Memory B cell (primary cell): Measurements from ENCODE around the gene SDR42E2.
"Not testable (repeated sequence)": the region's sequence is repeated elsewhere in the genome, so short reads cannot be mapped to it uniquely, and the experiment has no call there.

ENCODE experiments used
- ATAC-seq: fragments of 150-1000 bp; cut with Tn5 transposase; 2 replicates; pipeline ENCODE4 v1.10.0; 2021; ENCODE audit warnings: low read depth, mild to moderate bottlenecking, moderate library complexity
- DNase-seq, 2 donors: peaks; one replicate each; pipeline ENCODE4 v3.0.0; 2022; ENCODE audit warnings: low spot score in 2 of 2
- H3K27ac Mint-ChIP-seq: one replicate; pipeline ENCODE4 v1.8.0; 2022; ENCODE audit warnings: mild to moderate bottlenecking, moderate library complexity, mixed read lengths
- H3K27me3 Mint-ChIP-seq: one replicate; pipeline ENCODE4 v1.8.0; 2022; ENCODE audit warnings: mixed read lengths
- H3K36me3 Mint-ChIP-seq: one replicate; pipeline ENCODE4 v1.8.0; 2022; ENCODE audit warnings: mild to moderate bottlenecking, mixed read lengths
- H3K4me1 Mint-ChIP-seq: one replicate; pipeline ENCODE4 v1.8.0; 2022; ENCODE audit warnings: mixed read lengths
- H3K4me3 Mint-ChIP-seq: one replicate; pipeline ENCODE4 v1.8.0; 2022; ENCODE audit warnings: mild to moderate bottlenecking, moderate library complexity, mixed read lengths
- H3K9me3 Mint-ChIP-seq: one replicate; pipeline ENCODE4 v1.8.0; 2022; ENCODE audit warnings: mixed read lengths

Gene SDR42E2

DNA sequence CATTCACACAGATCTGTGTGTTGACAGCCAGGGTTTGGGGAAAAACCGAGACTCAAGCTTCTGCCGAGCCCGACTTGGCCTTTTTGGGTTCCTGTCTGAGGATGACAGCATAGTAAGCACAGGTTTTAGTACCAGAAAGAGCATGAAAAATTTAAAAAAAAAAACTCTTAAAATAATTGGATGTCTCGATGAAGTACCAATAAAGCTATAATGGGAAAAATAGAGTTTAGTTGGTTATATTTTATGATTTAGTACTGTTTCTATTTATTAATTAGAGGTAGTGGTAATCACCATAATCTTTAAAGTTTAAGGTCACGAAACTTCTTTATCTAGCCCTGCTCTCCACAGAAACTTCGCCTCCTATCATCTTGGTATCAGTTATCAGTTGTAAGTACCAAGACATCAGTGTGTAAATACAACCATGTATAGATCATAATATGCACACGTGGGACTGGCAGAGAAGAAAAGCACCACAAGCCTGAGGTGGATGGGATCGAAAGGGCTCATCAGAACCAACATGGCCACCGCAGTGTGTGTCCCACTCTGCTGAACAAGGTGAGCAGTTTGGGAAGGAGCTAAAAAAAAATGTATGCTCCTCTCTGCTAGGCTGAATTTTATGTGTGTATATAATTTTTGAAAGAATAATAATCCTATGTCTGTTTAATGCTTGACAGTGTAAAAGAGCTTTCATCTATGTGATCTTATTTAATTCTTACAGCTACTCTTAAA is 29.4 kb downstream of the SDR42E2 start:
- Mint-ChIP-seq H3K36me3 (peaks cover 7% of the 10 kb centered on the region), H3K27me3 (no peaks in the 10 kb centered on the region), H3K27ac (peak overlapping the region; percentile 96), H3K4me3 (peak overlapping the region; percentile 94), H3K9me3 (peaks cover 8% of the 10 kb centered on the region), H3K4me1 (peaks cover 40% of the 10 kb centered on the region)
- DNase-seq (peak; percentile 42 to 51), ATAC-seq (no peak)

DNA sequence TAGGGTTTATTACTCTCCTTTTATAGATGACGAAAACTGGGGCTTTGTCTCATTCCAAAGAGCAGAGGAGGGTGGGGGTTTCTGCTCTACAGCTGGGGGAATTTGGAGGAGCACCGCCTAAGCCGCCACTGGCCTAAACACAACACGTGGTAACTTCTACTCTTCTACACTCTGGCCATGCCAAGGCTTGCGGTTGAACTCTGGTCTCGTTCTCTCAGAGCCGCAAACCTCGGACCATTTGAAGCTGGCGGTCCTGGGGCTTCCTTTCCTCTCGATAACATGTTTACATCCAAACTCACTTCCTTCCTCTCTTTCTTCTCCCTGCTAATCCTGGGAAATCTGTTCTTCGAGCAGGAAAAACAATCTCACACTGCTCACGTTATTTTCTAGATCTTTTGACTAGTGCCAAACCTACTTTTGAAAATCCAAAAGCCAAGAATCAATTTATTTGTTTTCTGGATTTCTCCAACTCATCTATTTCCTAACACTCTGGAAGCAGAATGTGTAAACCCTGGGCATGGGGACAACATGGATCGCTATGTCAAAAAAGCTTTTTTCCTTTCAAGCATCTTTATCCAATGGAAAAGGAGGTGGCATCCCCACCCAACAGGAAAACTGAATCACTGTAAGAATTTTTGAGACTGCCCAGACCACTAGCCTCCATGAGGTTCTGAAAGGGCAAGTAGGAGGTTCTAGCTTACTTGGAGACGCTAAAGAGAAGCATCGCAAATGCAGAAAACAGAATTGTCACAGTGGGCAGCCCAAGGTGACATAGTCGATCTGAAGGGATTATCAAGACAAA is 30.2 kb downstream of the SDR42E2 start:
- H3K4me3 Mint-ChIP-seq = peak overlapping the region; percentile 78
- no peaks in the 10 kb centered on the region for H3K27me3 Mint-ChIP-seq
- ATAC-seq (peak; percentile 23), DNase-seq (peak; percentile 62 to 80)
- peak overlapping the region; percentile 96 for H3K27ac Mint-ChIP-seq
- H3K36me3 Mint-ChIP-seq = peaks cover 7% of the 10 kb centered on the region
- H3K4me1 Mint-ChIP-seq = peaks cover 38% of the 10 kb centered on the region
- peaks cover 8% of the 10 kb centered on the region for H3K9me3 Mint-ChIP-seq

DNA sequence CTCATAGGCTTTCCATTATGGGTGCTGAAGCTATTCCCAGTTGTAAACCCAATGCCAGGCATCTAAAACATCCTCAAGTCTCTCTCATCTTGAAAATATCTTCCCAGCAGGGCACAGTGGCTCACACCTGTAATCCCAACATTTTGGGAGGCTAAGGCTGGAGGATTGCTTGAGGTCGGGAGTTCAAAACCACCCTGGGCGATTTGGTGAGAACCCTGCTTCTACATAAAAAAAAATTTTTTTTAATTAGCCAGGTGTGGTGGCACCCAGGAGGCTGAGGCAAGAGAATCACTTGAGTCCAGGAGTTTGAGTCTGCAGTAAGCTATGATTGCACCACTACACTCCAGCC is 30.7 kb downstream of the SDR42E2 start:
- H3K4me1 Mint-ChIP-seq = peaks cover 41% of the 10 kb centered on the region
- peaks cover 8% of the 10 kb centered on the region for H3K9me3 Mint-ChIP-seq
- H3K27me3 Mint-ChIP-seq = no peaks in the 10 kb centered on the region
- H3K4me3 Mint-ChIP-seq = no peak overlapping the region
- peaks cover 7% of the 10 kb centered on the region for H3K36me3 Mint-ChIP-seq
- DNase-seq = no peak
- no peak for ATAC-seq
- H3K27ac Mint-ChIP-seq = peak overlapping the region; percentile 99

DNA sequence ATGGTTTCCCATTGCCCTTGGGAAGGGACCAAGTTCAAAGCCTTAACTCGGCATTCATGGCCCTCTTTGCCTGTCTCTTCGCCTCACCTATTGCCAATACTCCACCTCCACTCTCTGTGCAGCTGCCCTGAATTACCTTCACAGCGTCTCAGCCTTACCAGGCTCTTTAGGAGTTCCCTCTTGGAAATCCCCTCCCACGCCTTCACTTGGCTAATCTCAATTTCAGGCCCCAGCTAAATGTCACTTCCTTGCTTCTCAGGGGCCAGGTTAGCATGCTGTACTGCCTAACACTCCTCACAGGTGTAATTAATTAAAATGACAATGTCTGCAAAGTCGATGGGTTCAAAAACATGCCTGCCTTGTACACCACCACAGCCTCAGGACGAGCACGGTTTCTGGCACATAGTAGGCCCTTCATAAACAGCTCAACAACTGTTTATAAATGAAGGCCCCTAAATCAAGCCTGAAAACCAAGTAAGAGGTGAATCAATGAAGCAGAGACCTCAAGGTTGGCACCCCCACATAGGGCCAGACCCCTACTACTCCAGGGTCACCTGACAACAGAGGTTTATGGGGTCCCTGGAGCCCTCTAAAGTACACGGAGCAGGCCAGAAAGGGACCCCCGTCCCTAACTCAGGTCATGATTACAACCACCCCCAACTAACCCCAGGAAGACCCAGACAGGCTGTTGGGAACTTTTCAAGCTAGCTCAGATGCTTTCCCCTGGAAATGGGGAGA is 32.6 kb downstream of the SDR42E2 start:
- H3K27me3 Mint-ChIP-seq = no peaks in the 10 kb centered on the region
- ATAC-seq = no peak
- peak in 1 of 2 donors; percentile 60 for DNase-seq
- H3K4me1 Mint-ChIP-seq = peaks cover 36% of the 10 kb centered on the region
- H3K27ac Mint-ChIP-seq = peak overlapping the region; percentile 99
- H3K36me3 Mint-ChIP-seq = peaks cover 7% of the 10 kb centered on the region
- peak overlapping the region; percentile 84 for H3K4me3 Mint-ChIP-seq
- H3K9me3 Mint-ChIP-seq = peaks cover 8% of the 10 kb centered on the region

DNA sequence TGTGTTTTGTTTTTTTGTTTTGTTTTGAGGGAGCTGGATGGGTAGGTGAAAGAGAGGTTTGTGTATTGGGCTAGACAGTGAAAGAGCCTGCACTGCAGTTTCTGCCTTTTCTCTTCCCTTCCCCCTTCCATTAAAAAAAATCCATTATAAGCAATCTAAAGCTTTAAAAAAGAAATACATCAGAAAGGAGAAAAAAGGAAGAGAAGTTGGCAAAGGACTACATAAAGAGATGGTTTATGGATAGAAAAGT is 33.1 kb downstream of the SDR42E2 start:
- H3K27ac Mint-ChIP-seq = peak overlapping the region; percentile 99
- peaks cover 8% of the 10 kb centered on the region for H3K9me3 Mint-ChIP-seq
- peak overlapping the region; percentile 84 for H3K4me3 Mint-ChIP-seq
- H3K36me3 Mint-ChIP-seq = peaks cover 7% of the 10 kb centered on the region
- no peak for ATAC-seq
- no peak for DNase-seq
- H3K27me3 Mint-ChIP-seq = no peaks in the 10 kb centered on the region
- H3K4me1 Mint-ChIP-seq = peaks cover 36% of the 10 kb centered on the region

DNA sequence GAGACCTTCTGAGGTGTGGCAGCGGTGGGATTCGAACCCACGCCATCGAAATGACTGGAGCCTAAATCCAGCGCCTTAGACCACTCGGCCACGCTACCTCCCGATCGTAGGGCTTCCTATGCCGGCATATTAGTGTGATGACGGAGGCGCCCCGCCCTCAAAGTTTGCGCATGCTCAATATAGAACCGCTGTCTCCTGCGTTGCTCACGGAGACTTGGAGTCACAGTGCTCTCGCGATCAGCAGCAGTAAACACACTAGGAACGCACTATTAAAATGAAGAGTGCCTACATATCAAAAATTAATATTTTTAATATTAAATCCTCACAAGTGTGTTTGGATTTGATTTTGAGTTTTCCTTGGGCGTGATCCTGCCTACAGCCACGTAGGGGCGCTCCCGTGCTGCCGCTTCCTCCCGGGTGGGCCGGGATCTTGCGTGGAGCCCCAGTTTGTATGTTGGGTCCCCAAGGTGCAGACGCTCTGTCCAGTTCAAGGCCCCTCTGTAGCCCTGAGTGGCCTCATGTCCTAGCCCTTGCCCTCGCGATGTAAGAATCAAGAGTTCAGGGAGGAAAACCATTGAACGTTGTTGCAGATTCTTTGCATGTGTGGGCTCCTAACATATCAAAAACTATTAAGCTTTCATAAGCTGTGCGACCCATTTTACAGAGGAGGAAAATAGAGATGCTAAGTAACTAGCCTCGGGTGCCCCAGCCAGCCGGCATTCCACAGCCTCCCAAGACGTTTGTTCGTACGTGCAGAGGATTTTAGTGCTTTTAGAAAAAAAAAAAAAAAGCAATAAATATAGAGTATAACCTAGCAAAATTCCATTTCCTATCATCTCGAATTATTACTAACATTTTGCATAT is 33.6 kb downstream of the SDR42E2 start:
- H3K9me3 Mint-ChIP-seq = peaks cover 8% of the 10 kb centered on the region
- DNase-seq = peak; percentile 93 to 96
- H3K4me3 Mint-ChIP-seq = peak overlapping the region; percentile 84
- H3K27me3 Mint-ChIP-seq = no peaks in the 10 kb centered on the region
- peak overlapping the region; percentile 99 for H3K27ac Mint-ChIP-seq
- ATAC-seq = peak; percentile 12
- H3K36me3 Mint-ChIP-seq = peaks cover 7% of the 10 kb centered on the region
- H3K4me1 Mint-ChIP-seq = peaks cover 32% of the 10 kb centered on the region

DNA sequence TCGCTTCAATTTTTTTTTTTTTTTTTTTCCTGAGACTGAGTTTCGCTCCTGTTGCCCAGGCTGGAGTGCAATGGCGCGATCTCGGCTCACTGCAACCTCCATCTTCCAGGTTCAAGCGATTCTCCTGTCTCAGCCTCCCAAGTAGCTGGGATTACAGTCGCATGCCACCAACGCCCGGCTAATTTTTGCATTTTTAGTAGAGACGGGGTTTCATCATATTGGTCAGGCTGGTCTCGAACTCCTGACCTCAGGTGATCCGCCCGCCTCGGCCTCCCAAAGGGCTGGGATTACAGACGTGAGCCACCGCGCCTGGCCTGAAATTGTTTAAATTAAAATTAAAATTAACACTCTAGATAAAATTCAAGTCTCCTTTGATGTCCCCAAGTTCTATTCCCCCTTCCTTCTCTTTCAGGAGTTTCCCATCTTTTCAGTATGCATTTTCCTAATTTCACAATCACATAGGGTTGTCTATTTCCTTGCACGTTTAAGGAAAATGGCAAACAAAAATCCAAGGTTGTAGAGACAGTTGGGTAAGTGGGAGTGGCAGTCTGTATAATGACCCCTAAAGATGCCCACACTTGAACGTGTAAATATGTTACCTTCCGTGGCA is 34.4 kb downstream of the SDR42E2 start:
- not testable (repeated sequence) for DNase-seq
- H3K4me1 Mint-ChIP-seq = peaks cover 32% of the 10 kb centered on the region

DNA sequence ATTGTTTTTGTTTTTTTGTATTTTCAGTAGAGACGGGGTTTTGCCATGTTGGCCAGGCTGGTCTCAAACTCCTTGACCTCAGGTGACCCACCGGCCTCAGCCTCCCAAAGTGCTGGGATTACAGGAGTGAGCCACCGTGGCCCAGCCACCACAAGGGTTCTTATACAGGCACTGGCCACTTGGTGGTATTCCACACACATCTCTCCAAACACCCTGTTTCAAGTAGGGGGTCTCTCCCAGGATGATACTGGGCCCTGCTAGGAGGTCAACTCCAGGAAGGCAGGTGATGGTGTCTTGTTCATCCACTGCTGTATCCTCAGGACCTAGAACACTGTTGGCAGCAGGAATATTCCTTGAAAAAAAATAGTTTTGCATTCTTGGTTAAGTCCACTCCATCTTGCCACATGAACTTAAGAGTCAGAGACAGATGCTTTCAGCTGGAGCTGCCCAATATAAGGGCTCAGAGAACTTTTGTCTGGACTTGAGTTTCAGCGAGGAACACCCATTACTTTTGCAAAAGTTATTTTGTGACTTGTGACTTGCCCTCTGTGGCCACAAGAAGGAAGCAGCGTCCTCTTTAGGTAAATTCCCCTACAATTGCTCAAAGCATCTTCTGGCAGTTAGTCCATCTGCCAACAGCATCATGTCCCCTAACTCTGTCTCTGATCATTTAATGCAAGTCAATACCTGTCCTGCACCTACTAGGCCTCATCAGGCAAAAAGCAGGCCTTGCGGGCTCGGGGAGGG is 36.4 kb downstream of the SDR42E2 start:
- ATAC-seq (no peak), DNase-seq (no peak)
- peaks cover 6% of the 10 kb centered on the region for H3K36me3 Mint-ChIP-seq
- no peaks in the 10 kb centered on the region for H3K27me3 Mint-ChIP-seq
- peaks cover 24% of the 10 kb centered on the region for H3K4me1 Mint-ChIP-seq
- no peak overlapping the region for H3K4me3 Mint-ChIP-seq
- peaks cover 5% of the 10 kb centered on the region for H3K9me3 Mint-ChIP-seq
- peak overlapping the region; percentile 80 for H3K27ac Mint-ChIP-seq

More for the DNA sequence above, 34.4 kb downstream of the SDR42E2 start:
- not testable (repeated sequence) for H3K36me3 Mint-ChIP-seq, H3K9me3 Mint-ChIP-seq, H3K27ac Mint-ChIP-seq, H3K27me3 Mint-ChIP-seq, ATAC-seq
- H3K4me3 Mint-ChIP-seq = peak overlapping the region; percentile 75

DNA sequence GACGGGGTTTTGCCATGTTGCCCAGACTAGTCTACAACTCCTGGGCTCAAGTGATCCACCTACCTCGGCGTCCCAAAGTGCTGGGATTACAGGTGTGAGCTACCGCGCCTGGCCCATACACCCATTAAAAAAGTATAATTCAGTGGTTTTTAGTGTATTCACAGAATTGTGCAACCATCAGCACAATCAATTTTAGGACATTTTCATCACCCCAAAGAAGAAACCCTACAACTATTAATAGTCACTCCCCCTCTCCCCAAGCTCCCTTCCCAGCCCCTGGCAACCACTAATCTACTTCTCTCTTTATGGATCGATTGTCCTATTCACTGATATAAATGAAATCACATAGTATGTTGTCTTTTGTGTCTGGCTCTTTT is 39.9 kb downstream of the SDR42E2 start:
- Mint-ChIP-seq H3K4me1 (peaks cover 12% of the 10 kb centered on the region), H3K4me3 (no peak overlapping the region), H3K36me3 (no peaks in the 10 kb centered on the region), H3K9me3 (no peaks in the 10 kb centered on the region), H3K27ac (no peak overlapping the region), H3K27me3 (no peaks in the 10 kb centered on the region)
- ATAC-seq (no peak), DNase-seq (no peak)

DNA sequence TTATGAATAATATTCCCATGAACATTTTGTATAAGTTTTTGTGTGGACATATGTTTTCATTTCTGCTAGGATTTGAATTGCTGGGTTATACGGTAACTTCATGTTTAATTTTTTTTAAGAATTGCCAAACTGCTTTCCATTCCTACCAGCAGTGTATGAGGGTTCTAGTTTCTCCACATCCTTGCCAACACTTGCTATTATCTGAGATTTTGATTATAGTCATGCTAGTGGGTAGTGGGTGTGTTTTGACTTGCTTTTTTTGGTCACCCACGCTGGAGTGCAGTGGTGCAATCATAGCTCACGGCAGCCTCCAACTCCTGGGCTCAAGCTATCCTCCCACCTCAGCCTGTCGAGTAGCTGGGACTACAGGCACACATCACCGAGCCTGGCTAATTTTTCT is 40.8 kb downstream of the SDR42E2 start:
- peaks cover 3% of the 10 kb centered on the region for H3K36me3 Mint-ChIP-seq
- H3K4me1 Mint-ChIP-seq = peaks cover 17% of the 10 kb centered on the region
- ATAC-seq (no peak), DNase-seq (no peak)
- no peaks in the 10 kb centered on the region for H3K9me3 Mint-ChIP-seq
- no peaks in the 10 kb centered on the region for H3K27me3 Mint-ChIP-seq
- H3K27ac Mint-ChIP-seq = no peak overlapping the region
- H3K4me3 Mint-ChIP-seq = no peak overlapping the region

DNA sequence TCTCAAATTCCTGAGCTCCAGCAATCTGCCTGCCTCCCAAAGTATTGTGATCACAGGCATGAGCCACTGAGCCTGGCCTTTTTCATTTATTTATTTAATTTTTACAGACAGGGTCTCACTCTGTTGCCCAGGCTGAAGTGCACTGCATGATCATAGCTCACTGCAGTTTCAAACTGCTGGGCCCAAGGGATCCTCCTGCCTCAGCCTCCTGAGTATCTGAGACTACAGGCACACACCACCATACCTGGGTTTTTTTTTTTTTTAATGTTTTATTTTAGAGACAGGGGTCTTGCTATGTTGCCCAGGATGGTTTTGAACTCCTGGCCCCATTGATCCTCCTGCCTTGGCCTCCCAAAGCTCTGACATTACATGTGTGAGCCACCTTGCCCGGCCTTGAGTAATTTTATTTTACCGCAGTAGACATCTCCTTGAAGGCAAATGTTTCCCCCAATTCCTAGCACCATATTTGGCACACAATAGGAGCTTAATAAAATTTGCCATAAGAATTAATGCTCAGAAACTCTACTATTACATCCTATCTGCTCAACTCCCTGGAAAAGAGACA is 41.9 kb downstream of the SDR42E2 start:
- peaks cover 3% of the 10 kb centered on the region for H3K36me3 Mint-ChIP-seq
- ATAC-seq (no peak), DNase-seq (no peak)
- H3K4me3 Mint-ChIP-seq = no peak overlapping the region
- no peak overlapping the region for H3K27ac Mint-ChIP-seq
- H3K27me3 Mint-ChIP-seq = no peaks in the 10 kb centered on the region
- H3K4me1 Mint-ChIP-seq = peaks cover 11% of the 10 kb centered on the region
- no peaks in the 10 kb centered on the region for H3K9me3 Mint-ChIP-seq

DNA sequence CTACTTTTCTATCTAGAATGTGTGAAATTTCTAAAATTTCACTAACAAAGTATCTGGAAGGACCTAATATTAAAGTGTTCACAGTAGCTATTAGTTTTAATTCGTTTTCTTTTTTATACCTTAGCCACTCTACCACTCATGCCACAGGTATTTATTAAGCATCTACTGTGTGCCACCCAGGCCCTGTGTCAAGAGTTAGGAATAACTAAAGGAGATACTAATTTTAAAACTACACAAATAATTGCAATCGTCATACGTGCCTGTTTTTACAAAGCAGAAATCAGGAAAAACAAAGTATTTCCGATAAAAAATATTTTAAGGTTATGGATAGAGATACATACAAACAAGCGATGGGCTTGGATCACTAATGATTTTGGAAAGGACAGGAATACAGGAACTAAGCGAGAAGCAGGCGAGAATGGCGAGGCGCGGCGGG is 43.3 kb downstream of the SDR42E2 start:
- H3K9me3 Mint-ChIP-seq = no peaks in the 10 kb centered on the region
- peaks cover 5% of the 10 kb centered on the region for H3K36me3 Mint-ChIP-seq
- H3K4me3 Mint-ChIP-seq = peak overlapping the region; percentile 92
- H3K27ac Mint-ChIP-seq = no peak overlapping the region
- DNase-seq (no peak), ATAC-seq (no peak)
- H3K4me1 Mint-ChIP-seq = peaks cover 16% of the 10 kb centered on the region
- H3K27me3 Mint-ChIP-seq = no peaks in the 10 kb centered on the region
